KMS-11 (cell line): ENCODE data around the gene TUNAR.

Experiments used
- H2AFZ ChIP-seq: fragments of 200-600 bp; sonication (generic); 2 replicates; pipeline ENCODE4 v1.6.1; 2016; ENCODE audit warnings: antibody characterized with exemption, mixed run types, low read depth
- H3K27ac ChIP-seq: fragments of 200-600 bp; sonication (generic); 2 replicates; pipeline ENCODE4 v1.6.1; 2016; ENCODE audit warnings: mild to moderate bottlenecking, mixed run types
- H3K27me3 ChIP-seq: fragments of 200-600 bp; sonication (generic); 2 replicates; pipeline ENCODE4 v1.6.1; 2017; ENCODE audit warnings: mild to moderate bottlenecking, low read depth, mixed run types, moderate library complexity; ENCODE audit not compliant: insufficient read depth
- H3K36me3 ChIP-seq: fragments of 200-600 bp; sonication (generic); 2 replicates; pipeline ENCODE4 v1.6.1; 2017; ENCODE audit warnings: mild to moderate bottlenecking, mixed run types; ENCODE audit not compliant: insufficient read depth
- H3K4me1 ChIP-seq: fragments of 200-600 bp; sonication (generic); 2 replicates; pipeline ENCODE4 v1.6.1; 2016; ENCODE audit warnings: mild to moderate bottlenecking, low read depth, mixed run types; ENCODE audit not compliant: poor library complexity, severe bottlenecking
- H3K4me2 ChIP-seq: fragments of 200-600 bp; sonication (generic); 2 replicates; pipeline ENCODE4 v1.7.0; 2016; ENCODE audit warnings: mild to moderate bottlenecking, mixed run types
- H3K4me3 ChIP-seq: fragments of 200-600 bp; sonication (generic); IDR thresholded peaks from 2 replicates; pipeline ENCODE4 v1.6.1; 2017; ENCODE audit warnings: low read depth, low read length, mixed read lengths; ENCODE audit not compliant: insufficient read depth
- H3K79me2 ChIP-seq: fragments of 200-600 bp; sonication (generic); 2 replicates; pipeline ENCODE4 v1.6.1; 2016; ENCODE audit warnings: low read depth, mixed run types; ENCODE audit not compliant: insufficient read depth
- H3K9ac ChIP-seq: fragments of 200-600 bp; sonication (generic); 2 replicates; pipeline ENCODE4 v1.6.1; 2016; ENCODE audit warnings: mild to moderate bottlenecking, mixed run types
- H4K20me1 ChIP-seq: fragments of 200-600 bp; sonication (generic); 2 replicates; pipeline ENCODE4 v1.6.1; 2016; ENCODE audit warnings: mild to moderate bottlenecking, mixed run types; ENCODE audit not compliant: insufficient read depth
- CTCF ChIP-seq: fragments of 200-600 bp; sonication (generic); conservative IDR thresholded peaks from 2 replicates; pipeline ENCODE4 v1.6.1; 2017; ENCODE audit warnings: low read depth, mild to moderate bottlenecking, antibody characterized with exemption, low read length, moderate library complexity, mixed read lengths

Gene TUNAR

GRCh38 chr14:95943699-95944098, 67.1 kb downstream of the TUNAR start:
- H3K4me3 ChIP-seq = no peak overlapping the region
- H3K9ac ChIP-seq = no peak overlapping the region
- no peaks in the 10 kb centered on the region for H3K27me3 ChIP-seq
- H3K4me2 ChIP-seq = no peak overlapping the region
- H2AFZ ChIP-seq = no peak overlapping the region
- H3K36me3 ChIP-seq = no peaks in the 10 kb centered on the region
- H3K4me1 ChIP-seq = no peaks in the 10 kb centered on the region
- H3K79me2 ChIP-seq = no peaks in the 10 kb centered on the region
- TF ChIP-seq CTCF = no peak
- H4K20me1 ChIP-seq = no peaks in the 10 kb centered on the region
- no peak overlapping the region for H3K27ac ChIP-seq

GRCh38 chr14:95944462-95944861, 67.8 kb downstream of the TUNAR start:
- Histone ChIP-seq H3K4me2 (no peak overlapping the region), H3K27me3 (no peaks in the 10 kb centered on the region), H3K4me3 (no peak overlapping the region), H3K4me1 (no peaks in the 10 kb centered on the region), H3K36me3 (no peaks in the 10 kb centered on the region), H4K20me1 (no peaks in the 10 kb centered on the region), H3K79me2 (no peaks in the 10 kb centered on the region), H2AFZ (no peak overlapping the region), H3K27ac (no peak overlapping the region), H3K9ac (no peak overlapping the region)
- no peak for TF ChIP-seq CTCF

GRCh38 chr14:95946867-95947266, 70.2 kb downstream of the TUNAR start:
- TF ChIP-seq CTCF = no peak
- Histone ChIP-seq H3K9ac (no peak overlapping the region), H2AFZ (no peak overlapping the region), H4K20me1 (no peaks in the 10 kb centered on the region), H3K4me3 (no peak overlapping the region), H3K4me2 (no peak overlapping the region), H3K27ac (no peak overlapping the region), H3K4me1 (no peaks in the 10 kb centered on the region), H3K27me3 (no peaks in the 10 kb centered on the region), H3K79me2 (no peaks in the 10 kb centered on the region), H3K36me3 (no peaks in the 10 kb centered on the region)

DNA sequence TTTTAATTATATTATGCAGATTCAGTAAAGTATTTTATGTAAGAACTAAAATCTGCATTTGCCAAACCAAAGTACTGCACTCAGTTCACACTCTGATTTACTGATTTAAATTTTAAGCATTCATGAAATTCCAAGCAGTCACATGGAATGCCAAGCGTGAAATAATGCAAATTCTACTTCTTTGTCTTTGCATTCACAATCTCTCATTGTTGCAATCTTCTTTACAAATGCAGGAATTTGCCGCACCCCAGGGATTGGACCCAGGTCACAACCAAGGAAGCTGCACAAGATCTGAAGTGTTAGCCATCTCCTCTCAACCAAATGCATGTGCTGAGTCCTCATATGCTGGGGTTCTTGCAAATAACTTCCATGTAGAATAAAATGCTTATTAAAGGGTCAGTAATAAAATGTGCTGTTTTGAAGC, 71.9 kb downstream of the TUNAR start:
- H3K36me3 ChIP-seq = no peaks in the 10 kb centered on the region
- no peak overlapping the region for H3K4me2 ChIP-seq
- TF ChIP-seq CTCF = no peak
- no peaks in the 10 kb centered on the region for H3K4me1 ChIP-seq
- H3K27me3 ChIP-seq = no peaks in the 10 kb centered on the region
- no peak overlapping the region for H3K4me3 ChIP-seq
- H4K20me1 ChIP-seq = no peaks in the 10 kb centered on the region
- H3K27ac ChIP-seq = no peak overlapping the region
- H2AFZ ChIP-seq = no peak overlapping the region
- no peak overlapping the region for H3K9ac ChIP-seq
- no peaks in the 10 kb centered on the region for H3K79me2 ChIP-seq

- H3K4me3 ChIP-seq = no peak overlapping the region
- H3K9ac ChIP-seq = no peak overlapping the region
- no peak overlapping the region for H2AFZ ChIP-seq
- no peak for TF ChIP-seq CTCF
- no peaks in the 10 kb centered on the region for H3K4me1 ChIP-seq
- H3K27me3 ChIP-seq = no peaks in the 10 kb centered on the region
- no peaks in the 10 kb centered on the region for H4K20me1 ChIP-seq
- H3K4me2 ChIP-seq = no peak overlapping the region
- H3K27ac ChIP-seq = no peak overlapping the region
- no peaks in the 10 kb centered on the region for H3K79me2 ChIP-seq
- no peaks in the 10 kb centered on the region for H3K36me3 ChIP-seq
Observed at GRCh38 chr14:95951359-95951758, 74.7 kb downstream of the TUNAR start.
